HG02943 (cell line): ENCODE measurements around the gene CRY2.

Experiments used
- ATAC-seq: cut with Tn5 transposase; IDR thresholded peaks from one replicate; pipeline ENCODE4 v1.9.1; 2021; ENCODE audit warnings: mild to moderate bottlenecking, low read depth, moderate library complexity; ENCODE audit not compliant: unreplicated experiment

CRY2 gene

GRCh38 chr11:45927332-45927683, 80.0 kb downstream of the CRY2 start:
- ATAC-seq: no peak

GRCh38 chr11:45927684-45928413, 80.6 kb downstream of the CRY2 start:
- ATAC-seq: no peak

GRCh38 chr11:45928535-45929215, 81.4 kb downstream of the CRY2 start:
- ATAC-seq: no peak

- ATAC-seq: no peak
These were observed 82.3 kb downstream of the CRY2 start for GRCh38 chr11:45929486-45930030.

- ATAC-seq: peak; percentile 92
These were observed 82.9 kb downstream of the CRY2 start for GRCh38 chr11:45930031-45930794.

GRCh38 chr11:45930951-45931570, 83.8 kb downstream of the CRY2 start:
- no peak for ATAC-seq

GRCh38 chr11:45931739-45932138, 84.5 kb downstream of the CRY2 start:
- no peak for ATAC-seq

GRCh38 chr11:45932217-45932616, 84.9 kb downstream of the CRY2 start:
- no peak for ATAC-seq
